Panc1 (cell line): ENCODE results near the gene RCSD1. TPM values are rescaled to one million over a fixed set of nuclear protein-coding genes. Genes with fewer than 3 reads are reported as not detected.

Experiments
- ATAC-seq: fragments of 200-7000 bp; cut with Tn5 transposase; 2 replicates; pipeline ENCODE4 v1.9.1; 2020; ENCODE audit warnings: mild to moderate bottlenecking, moderate library complexity
- BruUV-seq: library from RNA; stranded (reverse); fragments of 400-500 nt; replicated peaks from 2 replicates; lab custom pipeline; 2021; lab: Mats Ljungman, UMichigan
- CTCF ChIA-PET: fragments of 300-600 bp; sonication (Branson Sonifier 250); formaldehyde crosslinking; loops from one replicate; lab custom pipeline; 2022; ENCODE audit warnings: antibody characterized with exemption; lab: Charles Lee
- POLR2A ChIA-PET: fragments of 300-600 bp; sonication (Branson Sonifier 250); formaldehyde crosslinking; loops from one replicate; lab custom pipeline; 2022; ENCODE audit warnings: antibody characterized with exemption; lab: Charles Lee
- DNase-seq: peaks from one replicate; pipeline ENCODE4 v3.0.0-alpha.2; 2010; ENCODE audit warnings: low read depth, low spot score
- H3K27ac ChIP-seq: 2 replicates; pipeline ENCODE4 v1.5.1; 2011; ENCODE audit warnings: mild to moderate bottlenecking, low read length, inconsistent platforms
- H3K27me3 ChIP-seq: fragments of 200-500 bp; sonication (Bioruptor generic); 2 replicates; pipeline ENCODE4 v1.6.0; 2014; ENCODE audit warnings: low read length, inconsistent platforms; ENCODE audit not compliant: control insufficient read depth, insufficient read depth
- H3K36me3 ChIP-seq: fragments of 200-500 bp; sonication (Bioruptor generic); 2 replicates; pipeline ENCODE4 v1.5.1; 2014; ENCODE audit warnings: inconsistent platforms, mild to moderate bottlenecking, low read length, moderate library complexity; ENCODE audit not compliant: control insufficient read depth, insufficient read depth
- H3K4me1 ChIP-seq: 2 replicates; pipeline ENCODE4 v1.5.1; 2011; ENCODE audit warnings: inconsistent platforms, mild to moderate bottlenecking, low read length, moderate library complexity; ENCODE audit not compliant: control insufficient read depth, insufficient read depth
- H3K4me3 ChIP-seq, 2 experiments: 2 replicates each; pipeline ENCODE4 v1.5.1; 2011 to 2012; ENCODE audit warnings: low read depth in 2 of 2, low read length in 2 of 2, mild to moderate bottlenecking in 2 of 2, inconsistent platforms in 1 of 2, moderate library complexity in 1 of 2
- H3K9me3 ChIP-seq: fragments of 200-500 bp; sonication (Bioruptor generic); 2 replicates; pipeline ENCODE4 v1.5.1; 2014; ENCODE audit warnings: low read depth, mild to moderate bottlenecking, inconsistent platforms, low read length, moderate library complexity; ENCODE audit not compliant: control insufficient read depth, insufficient read depth
- CTCF ChIP-seq: fragments of 450-650 bp; IDR thresholded peaks from 2 replicates; pipeline ENCODE4 v1.5.1; 2017; ENCODE audit warnings: mild to moderate bottlenecking
- POLR2AphosphoS5 ChIP-seq: IDR thresholded peaks from 2 replicates; pipeline ENCODE4 v1.6.1; 2012; ENCODE audit warnings: mild to moderate bottlenecking, low read depth, low read length, moderate library complexity
- REST ChIP-seq, 2 experiments: IDR thresholded peaks; 2 replicates each; pipeline ENCODE4 v1.6.1; 2011 to 2012; ENCODE audit warnings: low read depth in 2 of 2, control low read depth in 1 of 2, low read length in 1 of 2, mild to moderate bottlenecking in 1 of 2, moderate library complexity in 1 of 2; ENCODE audit not compliant: insufficient read depth in 1 of 2
- SIN3A ChIP-seq: IDR thresholded peaks from 2 replicates; pipeline ENCODE4 v1.6.1; 2012; ENCODE audit warnings: low read depth, mild to moderate bottlenecking, low read length, moderate library complexity, borderline replicate concordance; ENCODE audit not compliant: insufficient read depth
- TCF7L2 ChIP-seq: IDR thresholded peaks from 2 replicates; pipeline ENCODE4 v1.6.1; 2011; ENCODE audit warnings: mild to moderate bottlenecking, low read depth, low read length, inconsistent platforms
- in situ Hi-C: cut with HindIII; loops from 2 replicates; pipeline ENCODE4 v1.10.0; 2016; ENCODE audit warnings: low sequenced_read_pairs, low pct_unique_long_range_greater_than_20kb
- intact Hi-C: fragments of 100-400 bp; cut with micrococcal nuclease; formaldehyde crosslinking; loops from one replicate; pipeline ENCODE4 v1.10.0; 2022; ENCODE audit not compliant: unreplicated experiment
- total RNA-seq: library from RNA; stranded (reverse); gene quantifications from one replicate; pipeline ENCODE4 v1.2.1, GENCODE V29; 2021; ENCODE audit not compliant: unreplicated experiment

RCSD1 gene
- total RNA-seq, 1 experiment from 2014 or later: 1.4 TPM

- H3K27ac ChIP-seq: no peak overlapping the region
- no peak overlapping the region for H3K4me3 ChIP-seq
- H3K9me3 ChIP-seq: no peaks in the 10 kb centered on the region
- TF ChIP-seq SIN3A: no peak
- no peak for TF ChIP-seq REST (IDR thresholded peaks at IDR 0.05; ENCODE audit: insufficient read depth in 1 of 2, low read depth in 2 of 2, low read length in 1 of 2)
- TF ChIP-seq CTCF: no peak
- TF ChIP-seq POLR2AphosphoS5: no peak
- TF ChIP-seq TCF7L2: no peak
- no TSS peak for BruUV-seq
- CTCF ChIA-PET: no interaction called here
- intact Hi-C loops: no loop called here
- H3K4me1 ChIP-seq: 0 out of 2 replicates have a peak, but pooled peaks cover 2% of the 10 kb centered on the region
- POLR2A ChIA-PET: no interaction called here
- no peaks in the 10 kb centered on the region; the same call in 1 of the 2 replicates for H3K36me3 ChIP-seq
- no peak for DNase-seq
- no peak for ATAC-seq
- in situ Hi-C loops: no loop called here
- H3K27me3 ChIP-seq: no peaks in the 10 kb centered on the region
These were observed 120.6 kb downstream of the RCSD1 start for GRCh38 chr1:167750641-167751040.

- TF ChIP-seq POLR2AphosphoS5 (no peak), CTCF (no peak), TCF7L2 (no peak), SIN3A (no peak), REST (IDR thresholded peaks at IDR 0.05; ENCODE audit: insufficient read depth in 1 of 2, low read depth in 2 of 2, low read length in 1 of 2) (no peak)
- no peak overlapping the region for H3K27ac ChIP-seq
- BruUV-seq: no TSS peak
- in situ Hi-C loops: no loop called here
- 0 out of 2 replicates have a peak, but pooled peaks cover 2% of the 10 kb centered on the region for H3K4me1 ChIP-seq
- ChIA-PET CTCF (no interaction called here), POLR2A (no interaction called here)
- no peak for DNase-seq
- intact Hi-C loops: no loop called here
- no peak overlapping the region for H3K4me3 ChIP-seq
- H3K27me3 ChIP-seq: no peaks in the 10 kb centered on the region
- H3K9me3 ChIP-seq: no peaks in the 10 kb centered on the region
- ATAC-seq: no peak
- H3K36me3 ChIP-seq: no peaks in the 10 kb centered on the region; the same call in 1 of the 2 replicates
These were observed 121.6 kb downstream of the RCSD1 start for GRCh38 chr1:167751676-167752075.
